Measurements from ENCODE around the gene PPIL1. TPM values are rescaled to one million over a fixed set of nuclear protein-coding genes. Genes with fewer than 3 reads are reported as not detected.

PPIL1 gene
- total RNA-seq, 1 donor from 2014 or later = 82.8 TPM

DNA sequence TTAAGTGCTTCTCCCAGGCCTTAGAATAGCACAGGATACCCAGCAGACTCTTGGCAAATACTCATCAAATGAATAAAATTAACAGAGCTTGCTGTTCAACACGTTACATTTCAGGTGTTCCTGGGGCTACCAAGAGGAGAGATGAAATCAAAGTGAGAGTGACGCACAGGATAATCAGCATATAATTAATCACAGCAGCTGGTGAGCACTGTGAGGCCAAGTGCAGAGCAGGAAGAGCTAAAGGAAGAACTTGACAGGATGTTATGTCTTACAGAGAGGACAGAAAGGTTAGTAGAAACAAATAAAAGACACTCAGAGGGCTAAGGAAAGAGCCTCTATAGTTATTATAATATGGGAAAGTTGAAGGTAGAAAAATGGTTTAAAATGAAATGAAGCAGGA, 8.8 kb downstream of the PPIL1 start:
- Mint-ChIP-seq H3K4me3 (no peak overlapping the region), H3K36me3 (ENCODE audit: low read depth) (peaks cover 7% of the 10 kb centered on the region), H3K4me1 (peaks cover 22% of the 10 kb centered on the region), H3K27me3 (ENCODE audit: low read depth) (no peaks in the 10 kb centered on the region), H3K27ac (ENCODE audit: unreplicated experiment) (no peak overlapping the region), H3K9me3 (no peaks in the 10 kb centered on the region)
- no peak for DNase-seq (ENCODE audit: low read depth, low spot score)
- TF ChIP-seq, protein P1, sequence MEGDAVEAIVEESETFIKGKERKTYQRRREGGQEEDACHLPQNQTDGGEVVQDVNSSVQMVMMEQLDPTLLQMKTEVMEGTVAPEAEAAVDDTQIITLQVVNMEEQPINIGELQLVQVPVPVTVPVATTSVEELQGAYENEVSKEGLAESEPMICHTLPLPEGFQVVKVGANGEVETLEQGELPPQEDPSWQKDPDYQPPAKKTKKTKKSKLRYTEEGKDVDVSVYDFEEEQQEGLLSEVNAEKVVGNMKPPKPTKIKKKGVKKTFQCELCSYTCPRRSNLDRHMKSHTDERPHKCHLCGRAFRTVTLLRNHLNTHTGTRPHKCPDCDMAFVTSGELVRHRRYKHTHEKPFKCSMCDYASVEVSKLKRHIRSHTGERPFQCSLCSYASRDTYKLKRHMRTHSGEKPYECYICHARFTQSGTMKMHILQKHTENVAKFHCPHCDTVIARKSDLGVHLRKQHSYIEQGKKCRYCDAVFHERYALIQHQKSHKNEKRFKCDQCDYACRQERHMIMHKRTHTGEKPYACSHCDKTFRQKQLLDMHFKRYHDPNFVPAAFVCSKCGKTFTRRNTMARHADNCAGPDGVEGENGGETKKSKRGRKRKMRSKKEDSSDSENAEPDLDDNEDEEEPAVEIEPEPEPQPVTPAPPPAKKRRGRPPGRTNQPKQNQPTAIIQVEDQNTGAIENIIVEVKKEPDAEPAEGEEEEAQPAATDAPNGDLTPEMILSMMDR (conservative IDR thresholded peaks at IDR 0.05) = no peak

DNA sequence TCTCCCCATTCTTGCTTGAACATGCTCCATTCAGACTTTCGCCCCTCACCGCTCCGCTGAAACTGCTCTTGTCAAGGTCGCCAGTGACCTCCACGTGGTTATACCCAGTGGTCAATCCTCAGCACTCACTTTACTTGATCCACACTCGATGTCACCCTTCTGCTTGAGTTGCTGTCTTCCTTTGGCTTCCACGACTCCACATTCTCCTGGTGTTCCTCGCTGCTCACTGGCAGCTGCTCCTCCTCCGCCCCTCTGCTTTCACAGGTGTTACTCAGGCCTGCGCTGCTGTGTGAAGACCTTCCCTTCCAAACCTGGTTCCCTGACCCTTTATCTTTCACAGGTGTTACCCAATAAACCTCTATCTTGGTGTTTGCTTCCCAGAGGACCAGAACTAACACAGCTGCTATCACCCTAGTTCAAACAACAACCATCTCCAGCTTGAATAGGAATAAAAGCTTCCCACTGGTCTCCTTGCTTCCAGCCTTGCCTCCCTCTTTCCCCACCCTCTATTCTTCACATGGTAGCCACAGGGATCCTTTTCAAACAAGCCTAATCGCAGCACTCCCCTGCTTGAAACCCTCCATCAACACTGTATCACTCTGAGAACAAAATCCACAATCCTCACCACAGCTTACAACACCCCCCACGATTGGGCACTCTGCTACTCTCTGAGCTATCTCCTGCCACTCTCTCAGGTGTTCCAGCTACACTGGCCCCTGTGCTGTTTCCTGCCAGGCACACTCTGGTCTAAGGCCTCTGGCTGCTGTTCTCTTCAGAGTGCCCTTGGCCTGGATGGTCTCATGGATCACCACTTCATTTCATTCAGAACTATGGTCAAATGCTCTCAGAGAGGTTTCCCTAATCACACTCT, 10.7 kb downstream of the PPIL1 start:
- Mint-ChIP-seq H3K9me3 (no peaks in the 10 kb centered on the region), H3K4me1 (peaks cover 17% of the 10 kb centered on the region), H3K36me3 (ENCODE audit: low read depth) (peaks cover 10% of the 10 kb centered on the region), H3K27me3 (ENCODE audit: low read depth) (no peaks in the 10 kb centered on the region), H3K27ac (ENCODE audit: unreplicated experiment) (peak overlapping the region; percentile 17), H3K4me3 (no peak overlapping the region)
- DNase-seq (ENCODE audit: low read depth, low spot score) = no peak
- TF ChIP-seq, protein P1 (conservative IDR thresholded peaks at IDR 0.05) = no peak

DNA sequence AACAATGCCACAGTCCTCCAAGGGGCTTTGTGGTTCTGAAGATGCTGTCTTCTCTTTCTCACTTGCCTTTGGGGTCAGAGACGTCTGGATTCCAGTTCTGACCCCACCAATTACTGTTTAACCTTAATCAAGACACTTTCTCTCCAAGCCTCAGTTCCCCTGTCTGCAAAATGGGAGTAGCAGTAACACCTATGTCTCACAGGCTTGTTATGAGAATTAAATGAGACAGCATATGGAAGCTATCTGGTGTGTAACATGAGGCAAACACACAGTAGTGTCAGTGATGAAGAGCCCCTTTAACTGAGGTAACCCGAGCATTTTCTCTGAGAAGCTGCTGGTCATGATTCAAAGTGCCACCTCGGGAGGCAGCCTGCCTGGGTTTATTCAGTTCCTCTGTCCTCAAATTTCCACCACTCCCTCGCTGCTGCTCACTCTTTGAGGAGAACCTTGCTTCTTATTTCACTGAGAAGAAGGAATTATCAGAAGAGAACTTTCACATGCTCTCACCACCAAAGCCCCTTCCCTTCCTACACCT, 11.7 kb downstream of the PPIL1 start:
- no peaks in the 10 kb centered on the region for H3K27me3 Mint-ChIP-seq (ENCODE audit: low read depth)
- no peak overlapping the region for H3K4me3 Mint-ChIP-seq
- peaks cover 12% of the 10 kb centered on the region for H3K36me3 Mint-ChIP-seq (ENCODE audit: low read depth)
- no peaks in the 10 kb centered on the region for H3K9me3 Mint-ChIP-seq
- peaks cover 21% of the 10 kb centered on the region for H3K4me1 Mint-ChIP-seq
- no peak overlapping the region for H3K27ac Mint-ChIP-seq (ENCODE audit: unreplicated experiment)
- DNase-seq (ENCODE audit: low read depth, low spot score) = no peak
- TF ChIP-seq, protein P1 (conservative IDR thresholded peaks at IDR 0.05) = no peak

DNA sequence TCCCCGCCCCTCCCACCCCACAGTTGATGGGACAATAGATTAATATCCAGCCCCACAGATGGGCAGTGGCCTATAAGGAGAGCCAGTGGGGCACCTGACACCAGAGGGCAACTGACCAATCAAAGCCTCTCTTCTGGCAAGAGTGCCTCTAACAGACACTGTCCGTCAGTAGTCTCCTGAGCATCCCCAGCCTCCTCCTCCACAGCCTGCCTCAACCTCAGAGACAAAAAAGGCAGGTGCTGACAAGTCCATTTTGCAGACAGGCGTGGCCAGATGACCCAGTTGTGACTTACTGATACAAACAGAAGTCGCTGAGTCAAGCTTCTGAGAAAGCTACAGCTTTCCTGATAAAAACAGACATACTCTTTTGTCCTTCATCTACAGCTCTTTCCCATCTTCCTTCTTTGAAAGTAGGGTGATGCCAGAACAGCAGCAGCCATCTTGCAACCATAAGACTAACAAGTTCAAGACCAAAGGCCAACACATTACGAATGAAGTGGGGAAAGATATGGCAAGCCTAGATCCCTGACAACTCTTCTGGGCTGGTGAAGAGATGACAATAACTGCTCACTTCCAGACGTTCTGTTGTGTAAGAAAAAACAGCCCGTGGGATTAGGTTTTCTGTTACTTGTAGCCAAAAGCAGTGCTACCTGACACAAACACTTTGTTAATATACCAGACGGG, 12.3 kb downstream of the PPIL1 start:
- H3K9me3 Mint-ChIP-seq = no peaks in the 10 kb centered on the region
- DNase-seq (ENCODE audit: low read depth, low spot score) = no peak
- no peaks in the 10 kb centered on the region for H3K27me3 Mint-ChIP-seq (ENCODE audit: low read depth)
- H3K27ac Mint-ChIP-seq (ENCODE audit: unreplicated experiment) = peak overlapping the region; percentile 54
- H3K4me3 Mint-ChIP-seq = no peak overlapping the region
- TF ChIP-seq, protein P1 (conservative IDR thresholded peaks at IDR 0.05) = no peak
- H3K36me3 Mint-ChIP-seq (ENCODE audit: low read depth) = peaks cover 12% of the 10 kb centered on the region
- peaks cover 17% of the 10 kb centered on the region for H3K4me1 Mint-ChIP-seq

DNA sequence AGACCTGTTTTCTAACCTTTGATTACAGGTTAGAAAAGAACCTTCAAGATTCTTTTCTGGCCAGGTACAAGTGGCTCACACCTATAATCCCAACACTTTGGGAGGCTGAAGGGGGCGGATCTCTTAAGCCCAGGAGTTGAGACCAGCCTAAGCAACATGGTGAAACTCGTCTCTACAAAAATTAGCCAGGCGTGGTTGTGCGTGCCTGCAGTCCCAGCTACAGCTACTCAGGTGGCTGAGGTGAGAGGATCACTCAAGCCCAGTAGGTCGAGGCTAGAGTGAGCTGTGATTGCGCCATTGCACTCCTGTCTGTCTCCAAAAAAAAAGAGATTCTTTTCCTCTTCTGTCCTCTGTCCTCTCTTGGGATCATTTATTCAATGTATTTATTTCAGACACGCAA, 14.5 kb downstream of the PPIL1 start:
- Mint-ChIP-seq H3K9me3 (no peaks in the 10 kb centered on the region), H3K36me3 (ENCODE audit: low read depth) (peaks cover 15% of the 10 kb centered on the region), H3K27ac (ENCODE audit: unreplicated experiment) (no peak overlapping the region), H3K4me1 (peaks cover 17% of the 10 kb centered on the region), H3K4me3 (no peak overlapping the region), H3K27me3 (ENCODE audit: low read depth) (no peaks in the 10 kb centered on the region)
- no peak for DNase-seq (ENCODE audit: low read depth, low spot score)
- TF ChIP-seq, protein P1 (conservative IDR thresholded peaks at IDR 0.05) = no peak
